HepG2 (cell line): ENCODE results near the gene SYNGAP1. TPM values are rescaled to one million over a fixed set of nuclear protein-coding genes. Genes with fewer than 3 reads are reported as not detected.

Experiments used
- ATF1 ChIP-seq: IDR thresholded peaks from 2 replicates; pipeline ENCODE4 v1.6.1; 2016; ENCODE audit warnings: mild to moderate bottlenecking, control low read depth
- BCL6 ChIP-seq: IDR thresholded peaks from 2 replicates; pipeline ENCODE4 v1.6.1; 2016; ENCODE audit warnings: missing genetic modification reagents, missing compliant biosample characterization
- EEA1 ChIP-seq: sonication (generic); formaldehyde crosslinking; IDR thresholded peaks from 2 replicates; pipeline ENCODE4 v1.5.1; 2020; ENCODE audit warnings: mild to moderate bottlenecking, missing genetic modification reagents, borderline replicate concordance
- ELF3 ChIP-seq: IDR thresholded peaks from 2 replicates; pipeline ENCODE4 v1.6.1; 2016; ENCODE audit warnings: missing genetic modification reagents, missing compliant biosample characterization
- HIVEP1 ChIP-seq: sonication (generic); formaldehyde crosslinking; IDR thresholded peaks from 2 replicates; pipeline ENCODE4 v1.4.0; 2020; ENCODE audit warnings: mild to moderate bottlenecking, missing genetic modification reagents
- IRX3 ChIP-seq: sonication (generic); formaldehyde crosslinking; IDR thresholded peaks from 2 replicates; pipeline ENCODE4 v1.8.1; 2023; ENCODE audit warnings: mild to moderate bottlenecking, low read depth, missing genetic modification reagents, borderline replicate concordance
- KDM5B ChIP-seq: sonication (generic); formaldehyde crosslinking; IDR thresholded peaks from 2 replicates; pipeline ENCODE4 v1.4.0; 2020; ENCODE audit warnings: missing genetic modification reagents, mild to moderate bottlenecking, borderline replicate concordance
- KLF12 ChIP-seq: sonication (generic); formaldehyde crosslinking; IDR thresholded peaks from 2 replicates; pipeline ENCODE4 v1.4.0; 2020; ENCODE audit warnings: missing genetic modification reagents, borderline replicate concordance
- NCOA5 ChIP-seq: sonication (generic); formaldehyde crosslinking; IDR thresholded peaks from 2 replicates; pipeline ENCODE4 v1.4.0; 2020; ENCODE audit warnings: missing genetic modification reagents
- NONO ChIP-seq, 2 experiments: fragments of 450-650 bp in 1 of 2; sonication (generic) in 1 of 2; formaldehyde crosslinking in 1 of 2; IDR thresholded peaks in 1 of 2; conservative IDR thresholded peaks in 1 of 2; 2 replicates each; pipeline versions ENCODE4 v1.6.1 to v1.8.0; 2017 to 2022; ENCODE audit warnings: mild to moderate bottlenecking in 1 of 2, missing genetic modification reagents in 1 of 2, moderate library complexity in 1 of 2
- NR2F6 ChIP-seq, 2 experiments: IDR thresholded peaks; 2 replicates each; pipeline ENCODE4 v1.6.1; 2016; ENCODE audit warnings: antibody characterized with exemption in 1 of 2, mild to moderate bottlenecking in 1 of 2
- PHF21A ChIP-seq: sonication (generic); formaldehyde crosslinking; IDR thresholded peaks from 2 replicates; pipeline ENCODE4 v1.5.0; 2020; ENCODE audit warnings: mild to moderate bottlenecking, missing genetic modification reagents
- REXO4 ChIP-seq: sonication (generic); formaldehyde crosslinking; IDR thresholded peaks from 2 replicates; pipeline ENCODE4 v1.8.0; 2022; ENCODE audit warnings: missing genetic modification reagents, mild to moderate bottlenecking, borderline replicate concordance
- RNF2 ChIP-seq: fragments of 450-650 bp; conservative IDR thresholded peaks from 2 replicates; pipeline ENCODE4 v1.6.1; 2016; ENCODE audit warnings: low read depth
- SAFB2 ChIP-seq: sonication (generic); formaldehyde crosslinking; IDR thresholded peaks from 2 replicates; pipeline ENCODE4 v1.5.1; 2020; ENCODE audit warnings: missing genetic modification reagents, low read depth, mild to moderate bottlenecking, borderline replicate concordance
- SP1 ChIP-seq, 2 experiments: fragments of 450-650 bp in 1 of 2; sonication (generic) in 1 of 2; formaldehyde crosslinking in 1 of 2; IDR thresholded peaks; 2 replicates each; pipeline versions ENCODE4 v1.4.0 to v1.6.1; 2016 to 2020; ENCODE audit warnings: missing genetic modification reagents in 1 of 2
- SRSF1 ChIP-seq: fragments of 200-400 bp; formaldehyde crosslinking; optimal IDR thresholded peaks from 2 replicates; pipeline ENCODE3; 2017; ENCODE audit warnings: mild to moderate bottlenecking, low read depth, low read length, moderate library complexity
- TBX2 ChIP-seq: sonication (generic); formaldehyde crosslinking; IDR thresholded peaks from 2 replicates; pipeline ENCODE4 v1.5.0; 2020; ENCODE audit warnings: missing genetic modification reagents, mild to moderate bottlenecking, borderline replicate concordance
- TBX3 ChIP-seq: fragments of 450-650 bp; IDR thresholded peaks from 2 replicates; pipeline ENCODE4 v1.6.1; 2017; ENCODE audit warnings: antibody characterized with exemption, mild to moderate bottlenecking, inconsistent platforms, borderline replicate concordance
- TMF1 ChIP-seq: sonication (generic); formaldehyde crosslinking; IDR thresholded peaks from 2 replicates; pipeline ENCODE4 v1.8.1; 2022; ENCODE audit warnings: low read depth, missing genetic modification reagents
- U2AF2 ChIP-seq: fragments of 200-400 bp; formaldehyde crosslinking; IDR thresholded peaks from 2 replicates; pipeline ENCODE4 v1.6.1; 2017; ENCODE audit warnings: low read depth, mild to moderate bottlenecking, low read length
- ZNF143 ChIP-seq: sonication (generic); formaldehyde crosslinking; IDR thresholded peaks from 2 replicates; pipeline ENCODE4 v1.4.0; 2020; ENCODE audit warnings: missing genetic modification reagents
- ZNF225 ChIP-seq: sonication (generic); formaldehyde crosslinking; IDR thresholded peaks from 2 replicates; pipeline ENCODE4 v1.4.0; 2020; ENCODE audit warnings: mild to moderate bottlenecking, missing genetic modification reagents
- ZNF432 ChIP-seq: sonication (generic); formaldehyde crosslinking; IDR thresholded peaks from 2 replicates; pipeline ENCODE4 v1.5.0; 2020; ENCODE audit warnings: missing genetic modification reagents, mild to moderate bottlenecking, borderline replicate concordance
- ZNF468 ChIP-seq: sonication (generic); formaldehyde crosslinking; IDR thresholded peaks from 2 replicates; pipeline ENCODE4 v1.8.0; 2022; ENCODE audit warnings: mild to moderate bottlenecking, moderate library complexity, missing genetic modification reagents
- ZNF546 ChIP-seq: sonication (generic); formaldehyde crosslinking; conservative IDR thresholded peaks from 2 replicates; pipeline ENCODE4 v1.8.1; 2023; ENCODE audit warnings: mild to moderate bottlenecking, missing genetic modification reagents
- ZNF550 ChIP-seq: sonication (generic); formaldehyde crosslinking; IDR thresholded peaks from 2 replicates; pipeline ENCODE4 v1.4.0; 2020; ENCODE audit warnings: mild to moderate bottlenecking, missing genetic modification reagents, borderline replicate concordance
- ZNF552 ChIP-seq: sonication (generic); formaldehyde crosslinking; IDR thresholded peaks from 2 replicates; pipeline ENCODE4 v1.9.0; 2022; ENCODE audit warnings: missing genetic modification reagents, mild to moderate bottlenecking, borderline replicate concordance
- ZNF780A ChIP-seq: sonication (generic); formaldehyde crosslinking; IDR thresholded peaks from 2 replicates; pipeline ENCODE4 v1.8.0; 2022; ENCODE audit warnings: mild to moderate bottlenecking, missing genetic modification reagents, moderate library complexity
- ZNF879 ChIP-seq: sonication (generic); formaldehyde crosslinking; IDR thresholded peaks from 2 replicates; pipeline ENCODE4 v1.8.1; 2023; ENCODE audit warnings: missing genetic modification reagents
- polyA plus RNA-seq, 8 experiments: library from polyadenylated mRNA; depleted of rRNA in 3 of 8; stranded (reverse) in 7 of 8; unstranded in 1 of 8; fragments of >200 nt; fragmentation: Illumina TruSeq in 4 of 8; extraction: Trizol in 4 of 8; gene quantifications; 2 replicates each; pipeline versions ENCODE4 v1.2.1 to v1.2.3, GENCODE V29; 2011 to 2016; ENCODE audit warnings: low read depth in 4 of 8, missing spikeins in 1 of 8, mixed read lengths in 1 of 8; ENCODE audit not compliant: insufficient read depth in 1 of 8
- total RNA-seq, 5 experiments: library from RNA; depleted of rRNA; stranded (reverse); fragments of >200 nt; fragmentation: Illumina TruSeq; extraction: Trizol; gene quantifications; 2 replicates each; pipeline ENCODE4 v1.2.3, GENCODE V29; 2016; ENCODE audit warnings: low read depth in 1 of 5
- TF ChIP-seq, protein P1 (sequence below): sonication (generic); formaldehyde crosslinking; IDR thresholded peaks from 2 replicates; pipeline ENCODE4 v1.8.1; 2023; ENCODE audit warnings: missing genetic modification reagents, mild to moderate bottlenecking, borderline replicate concordance

SYNGAP1 gene
- total and polyA plus RNA-seq, 2 of the 13 experiments (the other 11 are each of a cell fraction or from before 2014, with no cell fraction given): 0.75 to 1.1 TPM

DNA sequence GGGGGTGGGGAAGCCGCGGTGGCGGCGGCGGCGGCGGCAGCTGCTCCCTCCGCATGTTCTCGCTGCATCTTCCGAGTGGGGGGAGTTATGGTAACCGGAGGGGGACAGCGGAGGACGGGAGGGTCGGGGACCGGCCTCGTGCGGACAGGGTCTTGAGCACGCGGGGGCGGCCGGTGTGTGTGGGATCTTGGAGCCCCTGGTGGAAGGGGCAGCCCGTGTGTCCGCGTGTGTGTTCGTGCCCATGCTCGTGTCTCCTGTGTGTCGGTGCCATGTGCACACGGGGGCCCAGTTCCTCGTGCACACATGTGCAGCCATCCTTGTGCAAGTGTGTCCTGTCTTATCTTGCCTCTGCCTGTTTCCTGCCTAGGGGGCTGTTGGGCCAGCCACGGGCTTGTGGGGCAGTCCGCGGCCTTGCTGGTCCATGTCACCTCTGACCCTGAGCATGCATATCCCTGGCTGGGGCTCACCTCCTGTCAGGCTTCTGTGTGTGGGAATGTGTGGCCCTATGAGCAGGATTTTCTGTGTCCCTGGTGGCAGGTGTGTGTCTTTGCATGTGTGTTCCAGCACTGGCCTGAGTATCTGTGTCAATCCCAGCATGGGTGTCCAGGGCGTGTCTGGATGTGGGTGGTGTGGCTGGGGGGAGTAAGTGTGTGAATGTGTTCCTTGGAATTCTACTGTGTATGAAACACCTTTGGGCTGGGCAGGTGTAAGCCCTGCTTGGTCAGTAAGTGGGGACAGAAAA, 8.5 kb downstream of the SYNGAP1 start (continued):
- TF ChIP-seq U2AF2 (no peak), HIVEP1 (0 out of 2 replicates have a peak, but pooled peaks have one; percentile 57), BCL6 (CRISPR knock-in tag) (0 out of 2 replicates have a peak, but pooled peaks have one; percentile 19), IRX3 (CRISPR knock-in tag) (0 out of 2 replicates have a peak, but pooled peaks have one; percentile 31), ZNF780A (0 out of 2 replicates have a peak, but pooled peaks have one; percentile 32), ZNF468 (CRISPR knock-in tag) (0 out of 2 replicates have a peak, but pooled peaks have one; percentile 57), ZNF550 (CRISPR knock-in tag) (0 out of 2 replicates have a peak, but pooled peaks have one; percentile 75), ELF3 (CRISPR knock-in tag) (peak; percentile 16; the same call in 1 of the 2 replicates), ZNF432 (CRISPR knock-in tag) (peak; percentile 33; the same call in 1 of the 2 replicates), NONO (IDR thresholded peaks at IDR 0.05) (no peak), NONO (CRISPR knock-in tag; conservative IDR thresholded peaks at IDR 0.05) (no peak; the same call in 1 of the 2 replicates), REXO4 (CRISPR knock-in tag) (0 out of 2 replicates have a peak, but pooled peaks have one; percentile 71), PHF21A (CRISPR knock-in tag) (peak; percentile 25; the same call in 1 of the 2 replicates), KLF12 (CRISPR knock-in tag) (0 out of 2 replicates have a peak, but pooled peaks have one; percentile 15), RNF2 (peak; percentile 90), ZNF552 (CRISPR knock-in tag) (0 out of 2 replicates have a peak, but pooled peaks have one; percentile 39), ZNF546 (peak; percentile 67), NCOA5 (CRISPR knock-in tag) (no peak), TBX3 (peak; percentile 51; the same call in 1 of the 2 replicates), ZNF879 (CRISPR knock-in tag) (no peak), KDM5B (peak; percentile 87; the same call in 1 of the 2 replicates), TMF1 (CRISPR knock-in tag) (0 out of 2 replicates have a peak, but pooled peaks have one; percentile 52), ZNF225 (CRISPR knock-in tag) (peak; percentile 63; the same call in 1 of the 2 replicates), SAFB2 (CRISPR knock-in tag) (peak; percentile 78; the same call in 1 of the 2 replicates), NR2F6 (IDR thresholded peaks at IDR 0.05) (peak; percentile 83), NR2F6 (CRISPR knock-in tag; IDR thresholded peaks at IDR 0.05) (peak; percentile 84; the same call in 1 of the 2 replicates), ATF1 (no peak), TBX2 (peak; percentile 51; the same call in 1 of the 2 replicates), EEA1 (CRISPR knock-in tag) (0 out of 2 replicates have a peak, but pooled peaks have one; percentile 80), SP1 (IDR thresholded peaks at IDR 0.05) (no peak), SP1 (CRISPR knock-in tag; IDR thresholded peaks at IDR 0.05) (peak; percentile 56; the same call in 1 of the 2 replicates), SRSF1 (peak; percentile 57), ZNF143 (CRISPR knock-in tag) (no peak)
- TF ChIP-seq, protein P1, sequence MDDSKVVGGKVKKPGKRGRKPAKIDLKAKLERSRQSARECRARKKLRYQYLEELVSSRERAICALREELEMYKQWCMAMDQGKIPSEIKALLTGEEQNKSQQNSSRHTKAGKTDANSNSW (CRISPR knock-in tag): no peak
